NOMO-1 (cell line): ENCODE data around the gene ACTR1A.
A peak's percentile ranks its signal among the peaks of the same experiment; 100 is the strongest.

ENCODE experiments used
- DNase-seq, 2 experiments: peaks; one replicate each; lab custom pipeline; 2025; ENCODE audit not compliant: unreplicated experiment in 2 of 2; lab: John Stamatoyannopoulos, UW

ACTR1A gene

GRCh38 chr10:102432162-102432950, 70.2 kb downstream of the ACTR1A start, which contains the start of gene CUEDC2:
CUEDC2 (minus strand) TSS chr10:102432574; CDS start chr10:102425188, 7,386 bp downstream.
- DNase-seq, result peak; percentile 97 to 98

GRCh38 chr10:102431452-102432124, 70.9 kb downstream of the ACTR1A start:
- peak in 1 of 2 experiments; percentile 24 for DNase-seq

GRCh38 chr10:102429468-102429867, 73.0 kb downstream of the ACTR1A start:
- DNase-seq, result no peak
